ENCODE measurements around the gene DLG2. TPM values are rescaled to one million over a fixed set of nuclear protein-coding genes. Genes with fewer than 3 reads are reported as not detected.

The DLG2 gene
- polyA plus RNA-seq, 3 donors = 0.24 to 0.39 TPM; not detected in 1

DNA sequence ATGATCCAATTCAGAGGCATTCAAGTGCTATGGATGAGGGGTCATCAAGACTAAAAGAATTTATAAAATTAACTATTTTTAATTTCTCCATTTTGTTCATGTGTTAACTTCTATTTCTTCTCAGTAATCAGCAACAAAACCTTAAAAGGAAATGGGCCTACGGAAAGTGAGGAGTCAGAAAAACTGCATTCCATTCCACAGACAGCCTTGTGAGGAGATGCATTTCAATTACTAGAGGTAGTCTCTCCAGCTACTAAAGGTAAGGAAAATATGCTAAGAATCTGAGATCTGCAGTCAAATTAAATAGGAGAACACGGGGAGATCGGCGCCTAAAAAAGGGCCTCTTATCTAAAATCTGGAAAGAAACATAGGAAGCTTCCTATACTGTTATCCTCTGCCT is 661.7 kb downstream of the DLG2 start:
- H3K79me2 ChIP-seq (ENCODE audit: insufficient read depth, low read length) = no peaks in the 10 kb centered on the region
- intact Hi-C loops (cut with micrococcal nuclease) = no loop called here
- no peaks in the 10 kb centered on the region for H3K27me3 ChIP-seq (ENCODE audit: control insufficient read depth in 2 of 2, insufficient read depth in 2 of 2, low read length in 2 of 2)
- H2AFZ ChIP-seq (ENCODE audit: insufficient read depth, low read depth, low read length, poor library complexity, severe bottlenecking) = no peak overlapping the region
- H3K4me1 ChIP-seq (ENCODE audit: control insufficient read depth in 1 of 2, insufficient read depth in 2 of 2, low read length in 2 of 2) = no peaks in the 10 kb centered on the region
- Mint-ChIP-seq H3K27ac (no peak overlapping the region), H3K27me3 (ENCODE audit: low read depth in 3 of 3) (no peaks in the 10 kb centered on the region), H3K9me3 (peaks cover 0 to 4% (median 1%) of the 10 kb centered on the region in 7 donors), H3K4me3 (no peak overlapping the region), H3K36me3 (no peaks in the 10 kb centered on the region), H3K4me1 (no peaks in the 10 kb centered on the region)
- H3K9me3 ChIP-seq (replicated peaks in 1 of 2; ENCODE audit: control insufficient read depth in 1 of 2, insufficient read depth in 1 of 2, low read length in 2 of 2) = peaks cover 0 to 2% of the 10 kb centered on the region in 2 donors
- no peak for DNase-seq
- H4K20me1 ChIP-seq (ENCODE audit: insufficient read depth, low read length) = no peaks in the 10 kb centered on the region
- TF ChIP-seq, protein P1, sequence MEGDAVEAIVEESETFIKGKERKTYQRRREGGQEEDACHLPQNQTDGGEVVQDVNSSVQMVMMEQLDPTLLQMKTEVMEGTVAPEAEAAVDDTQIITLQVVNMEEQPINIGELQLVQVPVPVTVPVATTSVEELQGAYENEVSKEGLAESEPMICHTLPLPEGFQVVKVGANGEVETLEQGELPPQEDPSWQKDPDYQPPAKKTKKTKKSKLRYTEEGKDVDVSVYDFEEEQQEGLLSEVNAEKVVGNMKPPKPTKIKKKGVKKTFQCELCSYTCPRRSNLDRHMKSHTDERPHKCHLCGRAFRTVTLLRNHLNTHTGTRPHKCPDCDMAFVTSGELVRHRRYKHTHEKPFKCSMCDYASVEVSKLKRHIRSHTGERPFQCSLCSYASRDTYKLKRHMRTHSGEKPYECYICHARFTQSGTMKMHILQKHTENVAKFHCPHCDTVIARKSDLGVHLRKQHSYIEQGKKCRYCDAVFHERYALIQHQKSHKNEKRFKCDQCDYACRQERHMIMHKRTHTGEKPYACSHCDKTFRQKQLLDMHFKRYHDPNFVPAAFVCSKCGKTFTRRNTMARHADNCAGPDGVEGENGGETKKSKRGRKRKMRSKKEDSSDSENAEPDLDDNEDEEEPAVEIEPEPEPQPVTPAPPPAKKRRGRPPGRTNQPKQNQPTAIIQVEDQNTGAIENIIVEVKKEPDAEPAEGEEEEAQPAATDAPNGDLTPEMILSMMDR (IDR thresholded peaks at IDR 0.05) = no peak
- H3K4me3 ChIP-seq (replicated peaks in 1 of 3; ENCODE audit: low read depth in 2 of 3, low read length in 3 of 3) = no peak overlapping the region
- no peak overlapping the region for H3K27ac ChIP-seq (ENCODE audit: low read depth in 1 of 2, low read length in 2 of 2)
- H3K4me2 ChIP-seq (replicated peaks; ENCODE audit: extremely low read depth, low read length, poor library complexity, severe bottlenecking) = no peak overlapping the region
- H3K9ac ChIP-seq (ENCODE audit: insufficient read depth, low read length, poor library complexity, severe bottlenecking) = no peak overlapping the region
- no peaks in the 10 kb centered on the region for H3K36me3 ChIP-seq (replicated peaks in 1 of 2; ENCODE audit: control insufficient read depth in 1 of 2, insufficient read depth in 2 of 2, low read length in 2 of 2)
- 83% methylated on average over 3 of the region's 4 CpGs for WGBS (ENCODE audit: insufficient coverage)

DNA sequence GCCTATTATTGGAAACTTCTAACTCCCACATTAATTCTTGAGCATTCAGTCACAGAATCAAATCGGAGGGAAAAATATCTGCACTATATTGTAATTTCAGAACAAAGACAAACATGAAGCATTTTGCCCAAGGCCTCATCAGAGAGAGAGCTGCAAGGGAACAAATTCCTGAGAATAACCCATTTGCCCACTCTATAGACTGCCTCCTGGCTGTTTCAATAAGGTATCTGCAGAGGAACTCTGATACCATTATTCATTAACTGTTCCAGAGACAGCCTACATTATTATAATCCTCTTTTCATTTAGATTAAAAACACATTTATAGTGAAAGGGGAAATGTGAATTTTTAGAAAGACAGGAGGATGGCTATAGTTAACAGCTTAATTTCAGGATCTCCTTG is 663.9 kb downstream of the DLG2 start:
- WGBS (ENCODE audit: insufficient coverage) = no CpG with 5 or more reads among the region's 1 CpG
- no peaks in the 10 kb centered on the region for H3K4me1 ChIP-seq (ENCODE audit: control insufficient read depth in 1 of 2, insufficient read depth in 2 of 2, low read length in 2 of 2)
- H3K4me2 ChIP-seq (replicated peaks; ENCODE audit: extremely low read depth, low read length, poor library complexity, severe bottlenecking) = no peak overlapping the region
- no peaks in the 10 kb centered on the region for H3K79me2 ChIP-seq (ENCODE audit: insufficient read depth, low read length)
- no peak overlapping the region for H3K27ac Mint-ChIP-seq
- no peak overlapping the region for H3K4me3 ChIP-seq (replicated peaks in 1 of 3; ENCODE audit: low read depth in 2 of 3, low read length in 3 of 3)
- H3K4me3 Mint-ChIP-seq = no peak overlapping the region
- no peak overlapping the region for H2AFZ ChIP-seq (ENCODE audit: insufficient read depth, low read depth, low read length, poor library complexity, severe bottlenecking)
- H3K36me3 Mint-ChIP-seq = no peaks in the 10 kb centered on the region
- no peak overlapping the region for H3K27ac ChIP-seq (ENCODE audit: low read depth in 1 of 2, low read length in 2 of 2)
- TF ChIP-seq, protein P1 (IDR thresholded peaks at IDR 0.05) = no peak
- DNase-seq = no peak
- H3K27me3 Mint-ChIP-seq (ENCODE audit: low read depth in 3 of 3) = no peaks in the 10 kb centered on the region
- intact Hi-C loops (cut with micrococcal nuclease) = no loop called here
- H4K20me1 ChIP-seq (ENCODE audit: insufficient read depth, low read length) = no peaks in the 10 kb centered on the region
- H3K36me3 ChIP-seq (replicated peaks in 1 of 2; ENCODE audit: control insufficient read depth in 1 of 2, insufficient read depth in 2 of 2, low read length in 2 of 2) = no peaks in the 10 kb centered on the region
- H3K9me3 ChIP-seq (replicated peaks in 1 of 2; ENCODE audit: control insufficient read depth in 1 of 2, insufficient read depth in 1 of 2, low read length in 2 of 2) = no peaks in the 10 kb centered on the region
- peaks cover 0 to 5% (median 0%) of the 10 kb centered on the region in 7 donors for H3K9me3 Mint-ChIP-seq
- H3K27me3 ChIP-seq (ENCODE audit: control insufficient read depth in 2 of 2, insufficient read depth in 2 of 2, low read length in 2 of 2) = no peaks in the 10 kb centered on the region
- no peak overlapping the region for H3K9ac ChIP-seq (ENCODE audit: insufficient read depth, low read length, poor library complexity, severe bottlenecking)
- no peaks in the 10 kb centered on the region for H3K4me1 Mint-ChIP-seq

Measured in CD14-positive monocyte (primary cell).